ENCODE data around the gene ZBTB20.
A peak's percentile ranks its signal among the peaks of the same experiment; 100 is the strongest.

Gene ZBTB20

GRCh38 chr3:114508976-114509375 is 638.1 kb downstream of the ZBTB20 start:
- no peak overlapping the region for H3K4me2 ChIP-seq (ENCODE audit: low read length, poor library complexity, severe bottlenecking)
- no peak overlapping the region for H2BK5ac ChIP-seq (ENCODE audit: low read depth, low read length, poor library complexity, severe bottlenecking)
- DNase-seq: peak; percentile 46
- H2BK120ac ChIP-seq (ENCODE audit: low read depth, low read length): no peak overlapping the region
- no peak overlapping the region for H3K23ac ChIP-seq (ENCODE audit: low read length in 2 of 2)
- H3K9me3 ChIP-seq (ENCODE audit: control insufficient read depth, low read length): no peaks in the 10 kb centered on the region
- H2AK5ac ChIP-seq (ENCODE audit: low read length, severe bottlenecking): no peak overlapping the region
- peaks cover 0 to 5% of the 10 kb centered on the region in 2 experiments for H3K36me3 ChIP-seq (ENCODE audit: control insufficient read depth in 1 of 2, insufficient read depth in 2 of 2, low read depth in 1 of 2, low read length in 2 of 2)
- H4K91ac ChIP-seq (ENCODE audit: low read length): no peak overlapping the region
- H3K4ac ChIP-seq (ENCODE audit: low read depth in 1 of 2, low read length in 2 of 2): no peak overlapping the region
- no peak overlapping the region for H3K14ac ChIP-seq (ENCODE audit: low read length in 2 of 2)
- no peak overlapping the region for H2BK15ac ChIP-seq (ENCODE audit: low read depth, poor library complexity, severe bottlenecking)
- H2AFZ ChIP-seq (ENCODE audit: low read depth, low read length): no peak overlapping the region
- 43% methylated on average over 1 of the region's 1 CpG for WGBS
- no peaks in the 10 kb centered on the region for H3K27me3 ChIP-seq (ENCODE audit: control insufficient read depth in 1 of 2, insufficient read depth in 1 of 2, low read length in 2 of 2)
- no peak overlapping the region for H3K18ac ChIP-seq (ENCODE audit: low read depth in 1 of 2, low read length in 2 of 2)
- H3K4me1 ChIP-seq (ENCODE audit: control insufficient read depth, insufficient read depth, low read depth, low read length): no peaks in the 10 kb centered on the region
- H4K8ac ChIP-seq (ENCODE audit: low read length): no peak overlapping the region
- H3K27ac ChIP-seq (ENCODE audit: low read length, poor library complexity, severe bottlenecking): no peak overlapping the region
- no peak overlapping the region for H3K9ac ChIP-seq (ENCODE audit: low read length)
- H3K4me3 ChIP-seq (ENCODE audit: insufficient read depth in 1 of 2, low read depth in 1 of 2, low read length in 2 of 2): no peak overlapping the region
- H3K79me1 ChIP-seq (replicated peaks; ENCODE audit: low read length, poor library complexity, severe bottlenecking): peaks cover 8% of the 10 kb centered on the region
- no peak overlapping the region for H2BK12ac ChIP-seq (ENCODE audit: low read length in 2 of 2)

GRCh38 chr3:114508208-114508607 is 638.9 kb downstream of the ZBTB20 start:
- peaks cover 6% of the 10 kb centered on the region for H3K79me1 ChIP-seq (replicated peaks; ENCODE audit: low read length, poor library complexity, severe bottlenecking)
- H3K23ac ChIP-seq (ENCODE audit: low read length in 2 of 2): no peak overlapping the region
- H3K4ac ChIP-seq (ENCODE audit: low read depth in 1 of 2, low read length in 2 of 2): no peak overlapping the region
- H4K8ac ChIP-seq (ENCODE audit: low read length): no peak overlapping the region
- no peak overlapping the region for H2BK12ac ChIP-seq (ENCODE audit: low read length in 2 of 2)
- H2BK5ac ChIP-seq (ENCODE audit: low read depth, low read length, poor library complexity, severe bottlenecking): no peak overlapping the region
- H3K27ac ChIP-seq (ENCODE audit: low read length, poor library complexity, severe bottlenecking): no peak overlapping the region
- H2AFZ ChIP-seq (ENCODE audit: low read depth, low read length): no peak overlapping the region
- H3K18ac ChIP-seq (ENCODE audit: low read depth in 1 of 2, low read length in 2 of 2): no peak overlapping the region
- H4K91ac ChIP-seq (ENCODE audit: low read length): no peak overlapping the region
- H3K14ac ChIP-seq (ENCODE audit: low read length in 2 of 2): no peak overlapping the region
- H2BK120ac ChIP-seq (ENCODE audit: low read depth, low read length): no peak overlapping the region
- H3K4me3 ChIP-seq (ENCODE audit: insufficient read depth in 1 of 2, low read depth in 1 of 2, low read length in 2 of 2): no peak overlapping the region
- H3K27me3 ChIP-seq (ENCODE audit: control insufficient read depth in 1 of 2, insufficient read depth in 1 of 2, low read length in 2 of 2): no peaks in the 10 kb centered on the region
- H3K36me3 ChIP-seq (ENCODE audit: control insufficient read depth in 1 of 2, insufficient read depth in 2 of 2, low read depth in 1 of 2, low read length in 2 of 2): no peaks in the 10 kb centered on the region
- no peak for DNase-seq
- no peak overlapping the region for H2AK5ac ChIP-seq (ENCODE audit: low read length, severe bottlenecking)
- H3K9ac ChIP-seq (ENCODE audit: low read length): no peak overlapping the region
- no CpG with 5 or more reads among the region's 1 CpG for WGBS
- H3K4me1 ChIP-seq (ENCODE audit: control insufficient read depth, insufficient read depth, low read depth, low read length): no peaks in the 10 kb centered on the region
- H3K4me2 ChIP-seq (ENCODE audit: low read length, poor library complexity, severe bottlenecking): no peak overlapping the region
- no peaks in the 10 kb centered on the region for H3K9me3 ChIP-seq (ENCODE audit: control insufficient read depth, low read length)
- no peak overlapping the region for H2BK15ac ChIP-seq (ENCODE audit: low read depth, poor library complexity, severe bottlenecking)

- peak; percentile 63 for DNase-seq
- Histone ChIP-seq H2BK12ac (ENCODE audit: low read length in 2 of 2) (no peak overlapping the region), H3K27me3 (ENCODE audit: control insufficient read depth in 1 of 2, insufficient read depth in 1 of 2, low read length in 2 of 2) (no peaks in the 10 kb centered on the region), H3K4me2 (ENCODE audit: low read length, poor library complexity, severe bottlenecking) (no peak overlapping the region), H3K9me3 (ENCODE audit: control insufficient read depth, low read length) (no peaks in the 10 kb centered on the region), H2BK15ac (ENCODE audit: low read depth, poor library complexity, severe bottlenecking) (no peak overlapping the region), H2BK120ac (ENCODE audit: low read depth, low read length) (no peak overlapping the region), H3K14ac (ENCODE audit: low read length in 2 of 2) (no peak overlapping the region), H3K18ac (ENCODE audit: low read depth in 1 of 2, low read length in 2 of 2) (no peak overlapping the region), H3K4me1 (ENCODE audit: control insufficient read depth, insufficient read depth, low read depth, low read length) (no peaks in the 10 kb centered on the region), H3K27ac (ENCODE audit: low read length, poor library complexity, severe bottlenecking) (no peak overlapping the region), H2AK5ac (ENCODE audit: low read length, severe bottlenecking) (no peak overlapping the region), H3K9ac (ENCODE audit: low read length) (peak overlapping the region; percentile 10), H4K8ac (ENCODE audit: low read length) (no peak overlapping the region), H4K91ac (ENCODE audit: low read length) (no peak overlapping the region), H3K36me3 (ENCODE audit: control insufficient read depth in 1 of 2, insufficient read depth in 2 of 2, low read depth in 1 of 2, low read length in 2 of 2) (no peaks in the 10 kb centered on the region), H3K23ac (ENCODE audit: low read length in 2 of 2) (no peak overlapping the region), H3K4ac (ENCODE audit: low read depth in 1 of 2, low read length in 2 of 2) (no peak overlapping the region), H2BK5ac (ENCODE audit: low read depth, low read length, poor library complexity, severe bottlenecking) (no peak overlapping the region), H3K79me1 (replicated peaks; ENCODE audit: low read length, poor library complexity, severe bottlenecking) (peaks cover 8% of the 10 kb centered on the region), H3K4me3 (ENCODE audit: insufficient read depth in 1 of 2, low read depth in 1 of 2, low read length in 2 of 2) (no peak overlapping the region), H2AFZ (ENCODE audit: low read depth, low read length) (no peak overlapping the region)
- WGBS: 66% methylated on average over 6 of the region's 6 CpGs
Measured at GRCh38 chr3:114506591-114507300, 640.3 kb downstream of the ZBTB20 start.

- H2BK120ac ChIP-seq (ENCODE audit: low read depth, low read length): no peak overlapping the region
- H3K23ac ChIP-seq (ENCODE audit: low read length in 2 of 2): no peak overlapping the region
- H3K4me1 ChIP-seq (ENCODE audit: control insufficient read depth, insufficient read depth, low read depth, low read length): no peaks in the 10 kb centered on the region
- no peak overlapping the region for H4K8ac ChIP-seq (ENCODE audit: low read length)
- no peaks in the 10 kb centered on the region for H3K9me3 ChIP-seq (ENCODE audit: control insufficient read depth, low read length)
- no peak overlapping the region for H3K18ac ChIP-seq (ENCODE audit: low read depth in 1 of 2, low read length in 2 of 2)
- H3K27me3 ChIP-seq (ENCODE audit: control insufficient read depth in 1 of 2, insufficient read depth in 1 of 2, low read length in 2 of 2): no peaks in the 10 kb centered on the region
- H2AK5ac ChIP-seq (ENCODE audit: low read length, severe bottlenecking): no peak overlapping the region
- no peak overlapping the region for H3K4ac ChIP-seq (ENCODE audit: low read depth in 1 of 2, low read length in 2 of 2)
- H3K14ac ChIP-seq (ENCODE audit: low read length in 2 of 2): no peak overlapping the region
- no peak overlapping the region for H2AFZ ChIP-seq (ENCODE audit: low read depth, low read length)
- no peak overlapping the region for H3K27ac ChIP-seq (ENCODE audit: low read length, poor library complexity, severe bottlenecking)
- no peak overlapping the region for H3K4me2 ChIP-seq (ENCODE audit: low read length, poor library complexity, severe bottlenecking)
- H3K79me1 ChIP-seq (replicated peaks; ENCODE audit: low read length, poor library complexity, severe bottlenecking): peaks cover 6% of the 10 kb centered on the region
- no peak for DNase-seq
- 85% methylated on average over 4 of the region's 4 CpGs for WGBS
- H2BK12ac ChIP-seq (ENCODE audit: low read length in 2 of 2): no peak overlapping the region
- H3K36me3 ChIP-seq (ENCODE audit: control insufficient read depth in 1 of 2, insufficient read depth in 2 of 2, low read depth in 1 of 2, low read length in 2 of 2): peaks cover 0 to under 1% of the 10 kb centered on the region in 2 experiments
- H3K9ac ChIP-seq (ENCODE audit: low read length): no peak overlapping the region
- H2BK5ac ChIP-seq (ENCODE audit: low read depth, low read length, poor library complexity, severe bottlenecking): no peak overlapping the region
- H4K91ac ChIP-seq (ENCODE audit: low read length): no peak overlapping the region
- no peak overlapping the region for H3K4me3 ChIP-seq (ENCODE audit: insufficient read depth in 1 of 2, low read depth in 1 of 2, low read length in 2 of 2)
- no peak overlapping the region for H2BK15ac ChIP-seq (ENCODE audit: low read depth, poor library complexity, severe bottlenecking)
Measured at GRCh38 chr3:114504941-114505628, 642.0 kb downstream of the ZBTB20 start.
